Measurements from ENCODE around the gene PRKCSH.

The PRKCSH gene

GRCh38 chr19:11435833-11436313 is 438 bp downstream of the PRKCSH start:
- ATAC-seq (no peak), DNase-seq (peak in 1 of 2 donors; percentile 27)
- H3K4me1 Mint-ChIP-seq: peaks cover 38% of the 10 kb centered on the region

GRCh38 chr19:11437955-11438354 is 2.5 kb downstream of the PRKCSH start:
- DNase-seq (no peak), ATAC-seq (no peak)
- Mint-ChIP-seq H3K9me3 (no peaks in the 10 kb centered on the region), H3K27ac (peak overlapping the region in 1 of 2 donors; percentile 78), H3K4me3 (peak overlapping the region; percentile 37 to 100), H3K4me1 (peaks cover 47% of the 10 kb centered on the region), H3K27me3 (no peaks in the 10 kb centered on the region)

More at GRCh38 chr19:11435833-11436313, 438 bp downstream of the PRKCSH start:
- Mint-ChIP-seq H3K9me3 (no peaks in the 10 kb centered on the region), H3K27ac (peak overlapping the region; percentile 99 to 100), H3K4me3 (peak overlapping the region; percentile 99 to 100), H3K27me3 (no peaks in the 10 kb centered on the region)

GRCh38 chr19:11444059-11444458 is 8.6 kb downstream of the PRKCSH start:
- no peak for DNase-seq

GRCh38 chr19:11445141-11445540 is 9.7 kb downstream of the PRKCSH start:
- Mint-ChIP-seq H3K27ac (peak overlapping the region in 1 of 2 donors; percentile 63), H3K4me3 (no peak overlapping the region), H3K9me3 (no peaks in the 10 kb centered on the region), H3K27me3 (no peaks in the 10 kb centered on the region), H3K4me1 (peaks cover 14% of the 10 kb centered on the region)
- DNase-seq (no peak), ATAC-seq (no peak)

More at GRCh38 chr19:11444059-11444458, 8.6 kb downstream of the PRKCSH start:
- H3K4me3 Mint-ChIP-seq: no peak overlapping the region
- H3K27ac Mint-ChIP-seq: peak overlapping the region in 1 of 2 donors; percentile 66
- H3K27me3 Mint-ChIP-seq: no peaks in the 10 kb centered on the region
- ATAC-seq: no peak
- peaks cover 14% of the 10 kb centered on the region for H3K4me1 Mint-ChIP-seq
- H3K9me3 Mint-ChIP-seq: no peaks in the 10 kb centered on the region

GRCh38 chr19:11446271-11446651 is 10.8 kb downstream of the PRKCSH start:
- DNase-seq (no peak), ATAC-seq (no peak)
- Mint-ChIP-seq H3K27me3 (no peaks in the 10 kb centered on the region), H3K4me3 (no peak overlapping the region), H3K27ac (no peak overlapping the region), H3K4me1 (peaks cover 7% of the 10 kb centered on the region), H3K9me3 (no peaks in the 10 kb centered on the region)

GRCh38 chr19:11446652-11447301 is 11.3 kb downstream of the PRKCSH start:
- DNase-seq (peak; percentile 47 to 48), ATAC-seq (peak; percentile 62)
- no peak overlapping the region for H3K4me3 Mint-ChIP-seq
- H3K27me3 Mint-ChIP-seq: no peaks in the 10 kb centered on the region
- peaks cover 5% of the 10 kb centered on the region for H3K4me1 Mint-ChIP-seq
- H3K9me3 Mint-ChIP-seq: no peaks in the 10 kb centered on the region
- no peak overlapping the region for H3K27ac Mint-ChIP-seq

- Mint-ChIP-seq H3K9me3 (no peaks in the 10 kb centered on the region), H3K27ac (no peak overlapping the region), H3K4me3 (no peak overlapping the region), H3K4me1 (no peaks in the 10 kb centered on the region), H3K27me3 (peaks cover 3% of the 10 kb centered on the region)
- no peak for DNase-seq
- peak; percentile 16 for ATAC-seq
Measured at GRCh38 chr19:11447347-11448262, 12.2 kb downstream of the PRKCSH start.

- Mint-ChIP-seq H3K4me1 (no peaks in the 10 kb centered on the region), H3K4me3 (no peak overlapping the region), H3K27me3 (peaks cover 5% of the 10 kb centered on the region), H3K9me3 (no peaks in the 10 kb centered on the region), H3K27ac (no peak overlapping the region)
- DNase-seq: no peak
- ATAC-seq: no peak
Measured at GRCh38 chr19:11448410-11448809, 13.0 kb downstream of the PRKCSH start.

- H3K4me3 Mint-ChIP-seq: no peak overlapping the region
- no peak for ATAC-seq
Measured at GRCh38 chr19:11448923-11449554, 13.6 kb downstream of the PRKCSH start.

GRCh38 chr19:11450570-11451326 is 15.3 kb downstream of the PRKCSH start:
- H3K4me3 Mint-ChIP-seq: no peak overlapping the region
- H3K27me3 Mint-ChIP-seq: peaks cover 9% of the 10 kb centered on the region
- no peaks in the 10 kb centered on the region for H3K4me1 Mint-ChIP-seq
- ATAC-seq (no peak), DNase-seq (no peak)
- H3K27ac Mint-ChIP-seq: no peak overlapping the region
- H3K9me3 Mint-ChIP-seq: no peaks in the 10 kb centered on the region

More at GRCh38 chr19:11448923-11449554, 13.6 kb downstream of the PRKCSH start:
- Mint-ChIP-seq H3K27ac (no peak overlapping the region), H3K9me3 (no peaks in the 10 kb centered on the region), H3K4me1 (no peaks in the 10 kb centered on the region), H3K27me3 (peaks cover 5% of the 10 kb centered on the region)
- no peak for DNase-seq

GRCh38 chr19:11451327-11451870 is 16.0 kb downstream of the PRKCSH start:
- H3K27ac Mint-ChIP-seq: no peak overlapping the region
- DNase-seq (no peak), ATAC-seq (peak; percentile 8)
- no peaks in the 10 kb centered on the region for H3K9me3 Mint-ChIP-seq
- peaks cover 12% of the 10 kb centered on the region for H3K27me3 Mint-ChIP-seq
- no peaks in the 10 kb centered on the region for H3K4me1 Mint-ChIP-seq
- H3K4me3 Mint-ChIP-seq: no peak overlapping the region

- Mint-ChIP-seq H3K27ac (no peak overlapping the region), H3K4me1 (no peaks in the 10 kb centered on the region), H3K9me3 (no peaks in the 10 kb centered on the region), H3K4me3 (no peak overlapping the region), H3K27me3 (peaks cover 12% of the 10 kb centered on the region)
- ATAC-seq: no peak
- DNase-seq: no peak
Measured at GRCh38 chr19:11451871-11452619, 16.6 kb downstream of the PRKCSH start.

- H3K27ac Mint-ChIP-seq: peak overlapping the region in 1 of 2 donors; percentile 39
- H3K4me1 Mint-ChIP-seq: no peaks in the 10 kb centered on the region
- no peak overlapping the region for H3K4me3 Mint-ChIP-seq
- H3K27me3 Mint-ChIP-seq: peaks cover 19% of the 10 kb centered on the region
- no peaks in the 10 kb centered on the region for H3K9me3 Mint-ChIP-seq
- DNase-seq (no peak), ATAC-seq (peak; percentile 9)
Measured at GRCh38 chr19:11452620-11453310, 17.3 kb downstream of the PRKCSH start.

Data from stimulated activated naive CD8-positive, alpha-beta T cell treated with anti-CD3 and anti-CD28 coated beads, Interleukin-15, amount 100 ng/mL, for 72 hours (primary cell).